Measurements from ENCODE around the gene ABHD15.

The ABHD15 gene

GRCh38 chr17:29566473-29567303 is at the start of gene ABHD15:
Gene ABHD15 (minus strand): TSS chr17:29567037. CDS start chr17:29566966, 71 bp downstream.
- DNase-seq (ENCODE audit: low read depth in 2 of 2) = peak in 1 of 2 donors; percentile 54

- peak; percentile 76 to 79 for DNase-seq (ENCODE audit: low read depth in 2 of 2)
Measured at GRCh38 chr17:29615492-29616299, 48.9 kb upstream of the ABHD15 start.

- no peak for DNase-seq (ENCODE audit: low read depth in 2 of 2)
Measured at GRCh38 chr17:29615048-29615385, 48.2 kb upstream of the ABHD15 start.

- no peak for DNase-seq (ENCODE audit: low read depth in 2 of 2)
Measured at GRCh38 chr17:29614349-29615047, 47.7 kb upstream of the ABHD15 start.

GRCh38 chr17:29613856-29614255 is 47.0 kb upstream of the ABHD15 start:
- DNase-seq (ENCODE audit: low read depth in 2 of 2) = no peak

- peak; percentile 95 to 97 for DNase-seq (ENCODE audit: low read depth in 2 of 2)
Measured at GRCh38 chr17:29613352-29613837, 46.6 kb upstream of the ABHD15 start.

GRCh38 chr17:29612404-29613280 is 45.8 kb upstream of the ABHD15 start:
- DNase-seq (ENCODE audit: low read depth in 2 of 2) = no peak

- DNase-seq (ENCODE audit: low read depth in 2 of 2) = no peak
Measured at GRCh38 chr17:29612094-29612403, 45.2 kb upstream of the ABHD15 start.

GRCh38 chr17:29611351-29612093 is 44.7 kb upstream of the ABHD15 start:
- DNase-seq (ENCODE audit: low read depth in 2 of 2) = no peak

- no peak for DNase-seq (ENCODE audit: low read depth in 2 of 2)
Measured at GRCh38 chr17:29610395-29610794, 43.6 kb upstream of the ABHD15 start.

GRCh38 chr17:29608986-29609385 is 42.1 kb upstream of the ABHD15 start:
- no peak for DNase-seq (ENCODE audit: low read depth in 2 of 2)

GRCh38 chr17:29607557-29608195 is 40.8 kb upstream of the ABHD15 start:
- no peak for DNase-seq (ENCODE audit: low read depth in 2 of 2)

- no peak for DNase-seq (ENCODE audit: low read depth in 2 of 2)
Measured at GRCh38 chr17:29603109-29603674, 36.4 kb upstream of the ABHD15 start.

GRCh38 chr17:29597361-29598172 is 30.7 kb upstream of the ABHD15 start:
- no peak for DNase-seq (ENCODE audit: low read depth in 2 of 2)

GRCh38 chr17:29596811-29597210 is 30.0 kb upstream of the ABHD15 start:
- no peak for DNase-seq (ENCODE audit: low read depth in 2 of 2)

- no peak for DNase-seq (ENCODE audit: low read depth in 2 of 2)
Measured at GRCh38 chr17:29595943-29596774, 29.3 kb upstream of the ABHD15 start.

- no peak for DNase-seq (ENCODE audit: low read depth in 2 of 2)
Measured at GRCh38 chr17:29595107-29595942, 28.5 kb upstream of the ABHD15 start.
